IMR-90 (cell line): Measurements from ENCODE around the gene ANOS1. TPM values are rescaled to one million over a fixed set of nuclear protein-coding genes. Genes with fewer than 3 reads are reported as not detected.

Source experiments
- ATAC-seq: fragments of 200-7000 bp; cut with Tn5 transposase; 2 replicates; pipeline ENCODE4 v1.9.1; 2020; ENCODE audit warnings: low read depth, mild to moderate bottlenecking, moderate library complexity
- BruUV-seq: library from RNA; stranded (reverse); fragments of 400-500 nt; replicated peaks from 2 replicates; lab custom pipeline; 2021; lab: Mats Ljungman, UMichigan
- CTCF ChIA-PET: fragments of 300-600 bp; formaldehyde crosslinking; extraction: SDS; loops from one replicate; lab custom pipeline; 2021; ENCODE audit warnings: antibody characterized with exemption; lab: Yijun Ruan, JAX
- POLR2A ChIA-PET: fragments of 300-600 bp; sonication (Branson Sonifier 250); formaldehyde crosslinking; loops from one replicate; lab custom pipeline; 2022; ENCODE audit warnings: antibody characterized with exemption; ENCODE audit not compliant: unreplicated experiment; lab: Charles Lee
- DNase-seq: peaks from one replicate; pipeline ENCODE4 v3.0.0; 2013
- H2AFZ ChIP-seq: replicated peaks from 2 replicates; pipeline ENCODE3; 2013; ENCODE audit warnings: low read length, mild to moderate bottlenecking; ENCODE audit not compliant: poor library complexity
- H2AK5ac ChIP-seq: 2 replicates; pipeline ENCODE4 v1.6.1; 2013; ENCODE audit warnings: low read depth, low read length, inconsistent platforms
- H2AK9ac ChIP-seq: replicated peaks from 2 replicates; pipeline ENCODE3; 2013; ENCODE audit warnings: mild to moderate bottlenecking, low read depth, low read length, moderate library complexity; ENCODE audit not compliant: poor library complexity
- H2BK120ac ChIP-seq: 2 replicates; pipeline ENCODE4 v1.6.1; 2013; ENCODE audit warnings: low read depth, low read length, inconsistent platforms
- H2BK15ac ChIP-seq: 3 replicates; pipeline ENCODE4 v1.6.1; 2013; ENCODE audit warnings: low read depth, low read length, inconsistent platforms
- H2BK20ac ChIP-seq: 2 replicates; pipeline ENCODE4 v1.6.1; 2013; ENCODE audit warnings: low read depth, mild to moderate bottlenecking, inconsistent platforms, low read length, moderate library complexity
- H2BK5ac ChIP-seq: 2 replicates; pipeline ENCODE4 v1.6.1; 2013; ENCODE audit warnings: mild to moderate bottlenecking, low read depth, low read length, inconsistent platforms; ENCODE audit not compliant: poor library complexity, severe bottlenecking
- H3K14ac ChIP-seq: replicated peaks from 2 replicates; pipeline ENCODE4 v1.6.1; 2013; ENCODE audit warnings: low read depth, low read length, inconsistent platforms
- H3K18ac ChIP-seq: 2 replicates; pipeline ENCODE4 v1.6.1; 2013; ENCODE audit warnings: low read depth, low read length, control low read depth
- H3K23ac ChIP-seq: 2 replicates; pipeline ENCODE4 v1.6.1; 2013; ENCODE audit warnings: low read depth, low read length, inconsistent platforms
- H3K27ac ChIP-seq: 2 replicates; pipeline ENCODE4 v1.5.1; 2013; ENCODE audit warnings: mild to moderate bottlenecking, control low read depth, low read length; ENCODE audit not compliant: insufficient read depth
- H3K27me3 ChIP-seq: 2 replicates; pipeline ENCODE4 v1.6.1; 2013; ENCODE audit warnings: low read length; ENCODE audit not compliant: control insufficient read depth, insufficient read depth
- H3K36me3 ChIP-seq: 2 replicates; pipeline ENCODE4 v1.6.1; 2013; ENCODE audit warnings: low read length, mixed read lengths; ENCODE audit not compliant: control insufficient read depth, insufficient read depth
- H3K4ac ChIP-seq: 2 replicates; pipeline ENCODE4 v1.6.1; 2013; ENCODE audit warnings: low read depth, low read length, inconsistent platforms
- H3K4me1 ChIP-seq: 2 replicates; pipeline ENCODE4 v1.6.1; 2013; ENCODE audit warnings: low read length, mixed read lengths; ENCODE audit not compliant: control insufficient read depth, insufficient read depth
- H3K4me2 ChIP-seq: 2 replicates; pipeline ENCODE4 v1.6.1; 2013; ENCODE audit warnings: low read depth, mild to moderate bottlenecking, control low read depth, low read length, moderate library complexity
- H3K4me3 ChIP-seq: 2 replicates; pipeline ENCODE4 v1.5.1; 2013; ENCODE audit warnings: low read depth, mild to moderate bottlenecking, control low read depth, low read length, moderate library complexity; ENCODE audit not compliant: insufficient read depth
- H3K56ac ChIP-seq: 2 replicates; pipeline ENCODE4 v1.6.1; 2013; ENCODE audit warnings: low read length, inconsistent platforms; ENCODE audit not compliant: insufficient read depth; ENCODE audit errors: extremely low read depth
- H3K79me1 ChIP-seq, 2 experiments: 2 replicates each; pipeline ENCODE4 v1.6.1; 2013; ENCODE audit warnings: low read length in 2 of 2, inconsistent platforms in 1 of 2, low read depth in 1 of 2
- H3K9ac ChIP-seq: 2 replicates; pipeline ENCODE4 v1.6.1; 2013; ENCODE audit warnings: low read depth, low read length, control low read depth
- H3K9me1 ChIP-seq: 2 replicates; pipeline ENCODE4 v1.6.1; 2013; ENCODE audit warnings: low read length, inconsistent platforms; ENCODE audit not compliant: insufficient read depth
- H3K9me3 ChIP-seq: 2 replicates; pipeline ENCODE4 v1.6.1; 2013; ENCODE audit warnings: low read length; ENCODE audit not compliant: control insufficient read depth, insufficient read depth
- H4K20me1 ChIP-seq: 2 replicates; pipeline ENCODE4 v1.6.1; 2013; ENCODE audit warnings: low read length, inconsistent platforms; ENCODE audit not compliant: insufficient read depth
- H4K5ac ChIP-seq: 2 replicates; pipeline ENCODE4 v1.6.1; 2013; ENCODE audit warnings: mild to moderate bottlenecking, low read depth, low read length, control low read depth
- H4K8ac ChIP-seq, 2 experiments: 2 replicates each; pipeline ENCODE4 v1.6.1; 2013; ENCODE audit warnings: low read depth in 2 of 2, low read length in 2 of 2, control low read depth in 1 of 2, inconsistent platforms in 1 of 2
- H4K91ac ChIP-seq: 2 replicates; pipeline ENCODE4 v1.6.1; 2013; ENCODE audit warnings: low read depth, low read length, inconsistent platforms; ENCODE audit not compliant: insufficient read depth
- BHLHE40 ChIP-seq: fragments of 150-350 bp; IDR thresholded peaks from 2 replicates; pipeline ENCODE4 v1.6.1; 2016; ENCODE audit warnings: mild to moderate bottlenecking, low read depth, low read length
- CEBPB ChIP-seq: IDR thresholded peaks from 2 replicates; pipeline ENCODE4 v1.6.1; 2012; ENCODE audit warnings: low read depth, low read length, improper control_type of control experiment
- CHD1 ChIP-seq: IDR thresholded peaks from 2 replicates; pipeline ENCODE4 v1.6.1; 2012; ENCODE audit warnings: low read depth, low read length, improper control_type of control experiment
- FOS ChIP-seq: fragments of 150-350 bp; IDR thresholded peaks from 2 replicates; pipeline ENCODE4 v1.6.1; 2016; ENCODE audit warnings: low read depth, low read length
- MAFK ChIP-seq: IDR thresholded peaks from 2 replicates; pipeline ENCODE4 v1.6.1; 2012; ENCODE audit warnings: low read depth, low read length, improper control_type of control experiment
- MAZ ChIP-seq: IDR thresholded peaks from 2 replicates; pipeline ENCODE4 v1.6.1; 2012; ENCODE audit warnings: low read depth, mild to moderate bottlenecking, low read length, improper control_type of control experiment, moderate library complexity, borderline replicate concordance
- MXI1 ChIP-seq: IDR thresholded peaks from 2 replicates; pipeline ENCODE4 v1.6.1; 2012; ENCODE audit warnings: low read depth, mild to moderate bottlenecking, low read length, moderate library complexity, borderline replicate concordance
- NFE2L2 ChIP-seq: fragments of 150-350 bp; IDR thresholded peaks from 2 replicates; pipeline ENCODE4 v1.6.1; 2016; ENCODE audit warnings: low read depth, mild to moderate bottlenecking, low read length
- POLR2A ChIP-seq: IDR thresholded peaks from 2 replicates; pipeline ENCODE4 v1.6.1; 2012; ENCODE audit warnings: mild to moderate bottlenecking, low read depth, low read length
- RAD21 ChIP-seq: IDR thresholded peaks from 2 replicates; pipeline ENCODE4 v1.6.1; 2012; ENCODE audit warnings: low read length, improper control_type of control experiment
- RCOR1 ChIP-seq: IDR thresholded peaks from 2 replicates; pipeline ENCODE4 v1.6.1; 2012; ENCODE audit warnings: mild to moderate bottlenecking, low read length, improper control_type of control experiment; ENCODE audit not compliant: insufficient replicate concordance
- RFX5 ChIP-seq: IDR thresholded peaks from 2 replicates; pipeline ENCODE4 v1.8.0; 2012; ENCODE audit warnings: low read depth, mild to moderate bottlenecking, low read length, moderate library complexity
- SMC3 ChIP-seq: fragments of 150-350 bp; IDR thresholded peaks from 2 replicates; pipeline ENCODE4 v1.6.1; 2016; ENCODE audit warnings: low read depth, mild to moderate bottlenecking, antibody characterized with exemption, low read length, moderate library complexity
- WGBS, 2 experiments: methylation state at CpG; one replicate each; pipeline versions ENCODE4 v1.1.5 to v1.1.7; 2013; ENCODE audit warnings: missing lambda C conversion rate in 2 of 2; ENCODE audit not compliant: insufficient read length in 1 of 2; ENCODE audit errors: extremely low coverage in 2 of 2; 5-methylcytosine and 5-hydroxymethylcytosine counted together
- dilution Hi-C: fragments of 300-500 bp; cut with HindIII; formaldehyde crosslinking; loops from one replicate; pipeline ENCODE4 v1.14.3; 2018; ENCODE audit warnings: low sequenced_read_pairs; ENCODE audit not compliant: unreplicated experiment
- in situ Hi-C: fragments of 300-500 bp; cut with MboI; formaldehyde crosslinking; loops from 3 replicates; pipeline ENCODE4 v1.14.3; 2019; ENCODE audit warnings: low sequenced_read_pairs, inconsistent platforms, mixed read lengths
- intact Hi-C: fragments of 100-400 bp; cut with micrococcal nuclease; formaldehyde crosslinking; loops from 2 replicates; pipeline ENCODE4 v1.10.0; 2022
- polyA plus RNA-seq, 3 experiments: library from polyadenylated mRNA; depleted of rRNA; stranded (reverse); fragments of >200 nt; gene quantifications; 2 replicates each; pipeline ENCODE4 v1.2.3, GENCODE V29; 2012; ENCODE audit warnings: low replicate concordance in 1 of 3
- total RNA-seq: library from RNA; depleted of rRNA; stranded (reverse); fragments of >200 nt; gene quantifications from 2 replicates; pipeline ENCODE4 v1.2.3, GENCODE V29; 2012
- TF ChIP-seq, protein P1 (sequence below): fragments of 150-350 bp; IDR thresholded peaks from 2 replicates; pipeline ENCODE4 v1.6.1; 2016; ENCODE audit warnings: low read depth, mild to moderate bottlenecking, low read length, moderate library complexity, borderline replicate concordance
- TF ChIP-seq, protein P2 (sequence below): conservative IDR thresholded peaks from 2 replicates; pipeline ENCODE4 v1.5.1; 2012; ENCODE audit warnings: mild to moderate bottlenecking, low read depth, low read length, improper control_type of control experiment
- TF ChIP-seq, protein P3 (sequence below): fragments of 150-350 bp; IDR thresholded peaks from 2 replicates; pipeline ENCODE4 v1.6.1; 2017; ENCODE audit warnings: mild to moderate bottlenecking, antibody characterized with exemption, low read length, low read depth

ANOS1 gene
- total and polyA plus RNA-seq, 2 of the 4 experiments (the other 2 are of a cell fraction): under 0.01 to 0.17 TPM

DNA sequence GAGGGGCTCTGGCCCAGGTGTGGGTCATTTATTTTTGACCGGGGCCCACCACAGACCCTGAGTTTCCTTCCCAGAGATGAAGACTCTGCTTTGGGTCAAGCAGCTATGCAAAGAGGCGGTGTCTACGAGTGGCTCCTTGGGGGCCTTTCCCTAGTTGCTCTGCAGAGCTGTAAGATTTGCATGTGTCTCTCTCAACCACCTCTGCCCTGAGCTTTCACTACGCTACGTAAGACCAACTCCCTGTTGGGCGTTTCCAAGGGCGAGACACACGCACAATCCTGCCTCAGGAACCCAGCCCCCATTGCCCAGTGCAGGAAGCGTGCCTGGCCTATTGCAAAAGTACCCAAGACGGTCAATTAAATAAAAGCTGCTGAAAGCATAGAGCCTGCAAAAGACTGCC lies 10.0 kb upstream of the ANOS1 start:
- Histone ChIP-seq H2BK120ac (no peak overlapping the region), H3K23ac (no peak overlapping the region), H4K8ac (no peak overlapping the region), H2AFZ (no peak overlapping the region), H2AK9ac (no peak overlapping the region), H3K14ac (no peak overlapping the region), H3K9ac (no peak overlapping the region), H3K4ac (no peak overlapping the region), H4K20me1 (no peaks in the 10 kb centered on the region), H4K91ac (no peak overlapping the region), H2BK15ac (no peak overlapping the region), H2AK5ac (no peak overlapping the region), H3K18ac (no peak overlapping the region), H3K9me3 (no peaks in the 10 kb centered on the region), H3K9me1 (no peaks in the 10 kb centered on the region), H3K4me2 (no peak overlapping the region), H3K36me3 (no peaks in the 10 kb centered on the region), H4K5ac (no peak overlapping the region), H3K27me3 (no peaks in the 10 kb centered on the region), H2BK5ac (no peak overlapping the region), H3K79me1 (no peaks in the 10 kb centered on the region), H3K4me1 (no peaks in the 10 kb centered on the region), H3K27ac (no peak overlapping the region), H3K56ac (no peak overlapping the region), H2BK20ac (no peak overlapping the region), H3K4me3 (no peak overlapping the region)
- ChIA-PET POLR2A (interaction anchor here (0.6 kb wide), 1 partner anchor 1200 kb away, joined by 6 read pairs; no protein-coding TSS in a partner anchor), CTCF (no interaction called here)
- intact Hi-C loops: loop anchor here (10.0 kb wide), 1 partner anchor 963 kb away; no protein-coding TSS in a partner anchor
- no TSS peak for BruUV-seq
- TF ChIP-seq NFE2L2 (no peak), CEBPB (no peak), MAFK (no peak), RFX5 (no peak), BHLHE40 (no peak), SMC3 (no peak), MXI1 (no peak), FOS (no peak), RAD21 (no peak), POLR2A (no peak), CHD1 (no peak), RCOR1 (no peak), MAZ (no peak)
- TF ChIP-seq, protein P1, sequence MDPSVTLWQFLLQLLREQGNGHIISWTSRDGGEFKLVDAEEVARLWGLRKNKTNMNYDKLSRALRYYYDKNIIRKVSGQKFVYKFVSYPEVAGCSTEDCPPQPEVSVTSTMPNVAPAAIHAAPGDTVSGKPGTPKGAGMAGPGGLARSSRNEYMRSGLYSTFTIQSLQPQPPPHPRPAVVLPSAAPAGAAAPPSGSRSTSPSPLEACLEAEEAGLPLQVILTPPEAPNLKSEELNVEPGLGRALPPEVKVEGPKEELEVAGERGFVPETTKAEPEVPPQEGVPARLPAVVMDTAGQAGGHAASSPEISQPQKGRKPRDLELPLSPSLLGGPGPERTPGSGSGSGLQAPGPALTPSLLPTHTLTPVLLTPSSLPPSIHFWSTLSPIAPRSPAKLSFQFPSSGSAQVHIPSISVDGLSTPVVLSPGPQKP: no peak
- TF ChIP-seq, protein P2, sequence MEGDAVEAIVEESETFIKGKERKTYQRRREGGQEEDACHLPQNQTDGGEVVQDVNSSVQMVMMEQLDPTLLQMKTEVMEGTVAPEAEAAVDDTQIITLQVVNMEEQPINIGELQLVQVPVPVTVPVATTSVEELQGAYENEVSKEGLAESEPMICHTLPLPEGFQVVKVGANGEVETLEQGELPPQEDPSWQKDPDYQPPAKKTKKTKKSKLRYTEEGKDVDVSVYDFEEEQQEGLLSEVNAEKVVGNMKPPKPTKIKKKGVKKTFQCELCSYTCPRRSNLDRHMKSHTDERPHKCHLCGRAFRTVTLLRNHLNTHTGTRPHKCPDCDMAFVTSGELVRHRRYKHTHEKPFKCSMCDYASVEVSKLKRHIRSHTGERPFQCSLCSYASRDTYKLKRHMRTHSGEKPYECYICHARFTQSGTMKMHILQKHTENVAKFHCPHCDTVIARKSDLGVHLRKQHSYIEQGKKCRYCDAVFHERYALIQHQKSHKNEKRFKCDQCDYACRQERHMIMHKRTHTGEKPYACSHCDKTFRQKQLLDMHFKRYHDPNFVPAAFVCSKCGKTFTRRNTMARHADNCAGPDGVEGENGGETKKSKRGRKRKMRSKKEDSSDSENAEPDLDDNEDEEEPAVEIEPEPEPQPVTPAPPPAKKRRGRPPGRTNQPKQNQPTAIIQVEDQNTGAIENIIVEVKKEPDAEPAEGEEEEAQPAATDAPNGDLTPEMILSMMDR: no peak
- TF ChIP-seq, protein P3, sequence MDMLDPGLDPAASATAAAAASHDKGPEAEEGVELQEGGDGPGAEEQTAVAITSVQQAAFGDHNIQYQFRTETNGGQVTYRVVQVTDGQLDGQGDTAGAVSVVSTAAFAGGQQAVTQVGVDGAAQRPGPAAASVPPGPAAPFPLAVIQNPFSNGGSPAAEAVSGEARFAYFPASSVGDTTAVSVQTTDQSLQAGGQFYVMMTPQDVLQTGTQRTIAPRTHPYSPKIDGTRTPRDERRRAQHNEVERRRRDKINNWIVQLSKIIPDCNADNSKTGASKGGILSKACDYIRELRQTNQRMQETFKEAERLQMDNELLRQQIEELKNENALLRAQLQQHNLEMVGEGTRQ: no peak
- dilution Hi-C loops: no loop called here
- ATAC-seq: no peak
- in situ Hi-C loops: loop anchor here (10.0 kb wide), 1 partner anchor 73 kb away; no protein-coding TSS in a partner anchor
- DNase-seq: no peak
- WGBS, 2 experiments: 81% methylated on average over 5 of the region's 10 CpGs; no CpG with 5 or more reads in 1 of the 2 experiments
